RPMI8226 (cell line): ENCODE measurements around the gene IQCF6.
"Not testable (repeated sequence)": the region's sequence is repeated elsewhere in the genome, so short reads cannot be mapped to it uniquely, and the experiment has no call there.

Experiments
- DNase-seq: peaks from one replicate; pipeline ENCODE4 v3.0.0-alpha.2; 2015

IQCF6 gene

DNA sequence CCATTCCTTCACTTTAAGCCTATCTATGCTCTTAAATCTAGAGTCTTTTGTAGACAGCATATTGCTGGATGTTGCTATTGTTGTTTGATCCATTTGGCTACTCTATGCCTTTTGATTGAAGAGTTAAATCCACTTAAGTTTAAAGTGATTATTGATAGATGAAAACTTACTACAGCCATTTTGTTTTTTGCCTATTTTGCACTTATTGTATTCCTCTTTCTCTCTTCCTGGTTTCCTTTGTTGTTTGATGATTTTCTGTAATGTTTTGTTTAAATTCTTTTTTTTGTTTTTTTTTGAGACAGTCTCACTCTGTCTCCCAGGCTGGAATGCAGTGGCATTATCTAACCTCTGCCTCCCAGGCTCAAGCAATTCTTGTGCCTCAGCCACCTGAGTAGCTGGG, 19.8 kb downstream of the IQCF6 start:
- DNase-seq: no peak

DNA sequence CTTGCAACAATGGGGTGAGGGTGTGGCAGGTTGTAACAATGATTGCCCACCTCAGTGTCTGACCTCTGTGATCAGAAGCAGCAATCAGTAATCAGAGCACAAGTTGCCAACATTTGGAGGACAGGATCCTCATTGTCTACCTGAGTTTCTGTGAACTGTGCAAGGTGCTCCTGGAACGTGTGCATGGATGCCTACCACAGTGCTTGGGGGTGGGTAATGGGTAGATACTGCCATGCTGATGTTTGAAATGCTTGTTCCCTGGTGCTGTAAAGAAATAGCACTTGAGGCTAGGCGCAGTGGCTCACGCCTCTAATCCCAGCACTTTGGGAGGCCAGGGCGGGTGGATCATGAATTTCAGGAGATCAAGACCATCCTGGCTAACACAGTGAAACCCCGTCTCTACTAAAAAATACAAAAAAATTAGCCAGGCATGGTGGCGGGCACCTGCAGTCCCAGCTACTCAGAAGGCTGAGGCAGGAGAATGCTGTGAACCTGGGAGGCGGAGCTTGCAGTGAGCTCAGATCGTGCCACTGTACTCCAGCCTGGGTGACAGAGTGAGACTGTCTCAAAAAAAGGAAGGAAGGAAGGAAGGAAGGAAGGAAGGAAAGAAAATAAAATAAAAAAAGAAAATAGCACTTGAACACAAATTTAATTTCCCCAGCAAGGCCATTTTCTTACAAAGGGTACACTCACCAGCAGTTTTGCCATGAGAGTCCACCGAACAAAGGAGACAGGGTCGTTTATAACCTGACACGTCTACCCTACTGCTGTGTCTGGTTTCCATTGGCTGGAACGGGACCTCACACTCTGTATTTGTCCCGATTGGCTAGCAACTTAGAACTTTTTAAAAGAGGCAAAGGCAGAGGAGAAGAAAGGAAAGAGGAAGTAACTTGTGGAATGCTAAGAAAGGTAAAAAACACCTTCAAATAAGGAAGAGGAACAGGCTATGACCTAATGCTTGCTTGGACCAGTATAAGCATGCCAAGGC, 25.0 kb downstream of the IQCF6 start:
- DNase-seq: peak; percentile 25

DNA sequence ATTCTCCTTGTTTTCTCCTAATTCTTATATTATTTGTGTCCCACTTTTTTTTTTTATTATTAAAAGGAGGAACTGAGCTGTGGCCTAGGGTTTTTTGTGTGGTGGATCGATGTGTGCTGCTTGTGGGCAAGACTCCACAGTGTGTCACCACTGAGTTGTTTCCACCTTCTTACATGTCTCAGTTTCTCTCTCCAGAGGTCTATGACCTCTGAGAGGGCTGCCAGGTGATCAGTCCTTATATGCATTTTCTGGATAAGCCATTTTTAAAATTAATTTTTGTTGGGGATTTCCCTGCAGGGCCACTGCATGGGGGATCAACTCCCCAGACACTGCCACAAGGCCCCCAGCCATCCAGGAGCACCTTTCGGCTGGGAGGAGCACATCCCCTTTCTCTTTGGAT, 27.8 kb downstream of the IQCF6 start:
- no peak for DNase-seq

DNA sequence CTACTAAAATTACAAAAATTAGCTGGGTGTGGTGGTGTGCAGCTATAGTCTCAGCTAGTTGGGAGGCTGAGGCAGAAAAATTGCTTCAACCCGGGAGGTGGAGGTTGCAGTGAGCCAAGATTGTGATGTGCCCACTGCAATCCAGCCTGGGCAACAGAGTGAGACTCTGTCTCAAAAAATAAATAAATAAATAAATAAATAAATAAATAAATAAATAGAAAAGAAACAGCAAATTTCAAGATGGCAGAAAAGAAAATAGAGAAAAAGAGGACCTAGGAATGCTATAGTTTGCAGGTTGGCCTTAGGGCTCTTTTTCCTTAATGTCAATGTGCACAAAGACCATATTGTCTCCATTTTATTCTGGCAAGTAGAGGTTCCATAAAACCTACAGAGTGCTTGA, 28.2 kb downstream of the IQCF6 start:
- DNase-seq: no peak

DNA sequence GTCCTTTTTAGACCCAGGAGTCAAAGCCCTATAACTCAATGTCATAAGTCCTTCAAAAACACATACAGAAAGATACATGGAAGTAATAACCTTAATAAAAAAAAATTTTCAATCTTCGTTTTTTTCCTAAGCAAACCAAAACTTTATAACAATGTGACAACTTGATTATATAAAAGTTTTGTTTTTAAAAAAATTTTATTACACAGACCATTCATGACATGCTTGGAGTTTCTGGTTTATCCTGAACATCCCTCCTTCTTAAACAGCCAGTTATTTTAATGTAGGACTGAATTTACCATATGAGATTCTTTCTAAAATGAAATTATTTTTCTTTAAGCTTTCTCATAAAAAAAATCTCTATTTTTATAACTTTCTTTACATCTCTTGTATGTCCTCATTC, 30.7 kb downstream of the IQCF6 start:
- no peak for DNase-seq

DNA sequence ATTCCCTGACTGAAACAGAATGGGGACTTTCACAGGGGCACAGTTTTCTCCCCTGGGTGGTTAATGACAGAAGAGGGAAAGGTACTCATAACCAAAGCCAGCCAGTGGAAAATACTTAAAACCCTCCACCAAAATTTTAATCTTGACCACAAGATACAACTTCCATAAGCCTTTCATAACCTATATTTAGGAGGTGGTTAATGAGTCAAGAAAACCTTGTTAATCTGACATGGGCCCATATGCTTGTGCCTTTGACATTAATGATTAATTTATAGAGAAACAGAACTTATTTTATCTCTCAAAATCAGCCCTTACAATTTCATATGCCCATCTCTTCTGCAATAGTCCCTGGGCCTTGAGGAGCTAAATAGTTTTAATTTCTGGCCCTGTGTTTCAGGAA, 31.2 kb downstream of the IQCF6 start:
- DNase-seq: no peak

DNA sequence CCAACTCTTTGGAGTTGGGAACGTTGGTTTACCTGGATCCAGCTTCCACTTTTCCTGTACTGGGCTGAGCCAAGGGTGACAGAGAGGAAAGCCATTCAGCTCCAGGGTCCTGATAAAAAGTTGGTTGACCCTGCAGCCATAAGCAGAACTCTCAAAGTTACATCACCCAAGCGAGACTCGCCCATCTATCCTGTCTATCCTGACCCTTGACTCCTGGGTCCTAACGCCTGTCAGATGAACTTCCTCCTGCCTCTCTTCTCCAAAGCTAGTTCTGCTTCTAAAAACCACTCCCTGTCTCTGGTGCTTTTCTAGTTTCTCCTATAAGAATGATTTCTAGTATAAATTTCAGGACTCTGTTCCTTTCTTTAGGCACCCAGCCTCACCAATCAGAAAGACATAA, 36.1 kb downstream of the IQCF6 start:
- DNase-seq: not testable (repeated sequence)

DNA sequence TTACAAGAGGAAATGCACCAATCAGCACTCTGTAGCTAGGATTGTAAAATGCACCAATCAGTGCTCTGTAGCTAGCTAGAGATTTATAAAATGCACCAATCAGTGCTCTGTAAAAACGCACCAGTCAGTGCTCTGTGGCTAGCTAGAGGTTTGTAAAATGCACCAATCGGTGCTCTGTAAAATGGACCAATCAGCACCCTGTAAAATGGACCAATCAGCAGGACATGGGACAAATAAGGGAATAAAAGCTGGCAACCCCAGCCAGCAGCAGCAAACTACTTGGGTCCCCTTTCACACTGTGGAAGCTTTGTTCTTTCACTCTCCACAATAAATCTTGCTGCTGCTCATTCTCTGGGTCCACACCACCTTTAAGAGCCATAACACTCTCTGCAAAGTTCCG, 36.7 kb downstream of the IQCF6 start:
- DNase-seq: not testable (repeated sequence)

DNA sequence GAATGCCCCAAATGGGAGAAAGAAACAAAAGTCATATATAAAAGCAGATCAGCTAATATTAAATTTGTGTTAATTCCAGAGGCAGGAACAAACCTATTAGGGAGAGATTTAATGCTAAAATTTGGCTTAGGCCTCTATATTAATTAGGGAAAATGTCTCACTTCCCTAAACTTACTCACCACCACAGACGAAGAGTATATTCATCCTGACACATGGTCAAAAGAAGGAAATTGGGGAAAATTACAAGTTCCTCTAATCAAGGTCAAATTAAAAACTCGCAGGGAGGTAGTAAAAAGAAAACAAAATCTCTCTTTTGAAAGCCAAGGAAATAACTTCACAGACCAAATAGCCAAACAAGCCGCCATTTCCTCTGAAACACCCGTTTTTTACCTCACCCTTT, 39.9 kb downstream of the IQCF6 start:
- no peak for DNase-seq

DNA sequence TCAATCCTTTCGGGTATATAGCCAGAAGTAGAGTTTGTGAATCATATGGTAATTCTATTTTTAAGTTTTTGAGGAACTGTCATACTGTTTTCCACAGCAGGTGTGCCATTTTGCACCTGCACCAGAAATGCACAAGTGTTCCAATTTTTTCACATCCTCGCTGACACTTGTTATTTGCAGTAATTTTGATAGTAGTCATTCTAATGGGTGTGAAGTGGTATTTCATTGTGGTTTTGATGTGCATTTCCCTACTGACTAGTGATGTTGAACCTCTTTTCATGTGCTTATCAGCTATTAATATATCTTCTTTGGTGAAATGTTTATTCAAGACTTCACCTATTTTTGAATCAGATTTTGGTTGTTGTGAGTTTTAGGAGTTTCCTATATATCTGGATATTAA, 43.1 kb downstream of the IQCF6 start:
- no peak for DNase-seq

DNA sequence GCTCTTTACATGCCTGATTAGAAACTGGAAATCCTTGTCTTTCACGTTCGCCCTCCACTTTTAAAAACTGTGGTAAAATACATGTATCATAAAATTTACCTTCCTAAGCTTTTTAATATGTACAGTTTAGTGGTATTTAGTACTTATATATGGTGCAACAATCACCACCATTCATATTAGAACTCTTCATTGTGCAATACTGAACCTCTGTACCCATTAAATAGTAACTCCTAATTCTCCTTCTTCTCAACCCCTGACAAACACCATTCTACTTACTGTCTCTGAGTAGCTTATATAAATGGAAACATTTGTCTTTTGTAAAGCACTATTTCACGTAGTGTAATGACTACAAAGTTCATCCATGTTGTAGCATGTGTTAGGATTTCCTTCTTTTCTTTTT, 44.0 kb downstream of the IQCF6 start:
- DNase-seq: no peak

DNA sequence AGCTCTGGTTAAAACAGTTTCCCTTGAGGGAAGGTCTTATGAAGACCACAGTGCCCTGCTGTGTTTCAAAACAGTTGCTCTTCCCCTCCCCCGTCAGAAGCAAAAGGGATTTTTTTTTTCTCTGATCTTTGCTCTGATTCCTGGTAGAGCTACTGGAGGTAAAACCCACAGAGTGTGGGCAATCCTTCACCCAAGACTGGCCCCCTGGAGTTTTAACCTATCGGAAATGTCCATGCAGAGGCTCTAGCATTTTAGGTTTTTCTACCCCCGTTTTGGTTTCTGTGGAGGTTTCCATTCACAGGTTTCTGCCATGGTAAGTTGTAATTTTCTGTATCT, 44.5 kb downstream of the IQCF6 start:
- DNase-seq: no peak

DNA sequence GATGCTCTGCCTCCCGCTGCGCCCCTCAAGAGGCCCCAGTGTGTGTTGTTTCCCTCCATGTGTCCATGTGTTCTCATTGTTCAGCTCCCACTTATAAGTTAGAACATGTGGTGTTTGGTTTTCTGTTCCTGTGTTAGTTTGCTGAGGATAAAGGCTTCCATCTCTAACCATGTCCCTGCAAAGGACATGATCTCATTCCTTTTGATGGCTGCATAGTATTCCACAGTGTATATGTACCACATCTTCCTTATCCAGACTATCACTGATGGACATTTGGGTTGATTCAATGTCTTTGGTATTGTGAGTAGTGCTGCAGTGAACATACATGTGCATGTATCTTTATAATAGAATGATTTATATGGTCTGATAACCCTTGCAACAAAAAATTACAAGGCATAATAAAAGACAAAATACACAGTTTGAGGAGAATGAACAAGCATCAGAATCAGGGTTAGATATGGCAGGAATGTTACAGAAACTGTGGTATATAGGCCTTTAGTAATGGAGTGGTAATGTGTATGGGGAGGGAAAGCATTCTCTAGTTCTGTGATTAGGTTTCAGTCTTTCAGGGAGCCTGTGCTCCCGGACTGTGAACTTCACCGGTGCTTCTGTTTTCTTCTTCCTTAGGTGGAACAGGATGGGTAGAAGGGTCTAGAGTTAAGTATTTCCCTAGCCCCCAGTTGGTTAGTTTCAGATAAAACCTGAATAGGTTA, 45.0 kb downstream of the IQCF6 start:
- DNase-seq: no peak

DNA sequence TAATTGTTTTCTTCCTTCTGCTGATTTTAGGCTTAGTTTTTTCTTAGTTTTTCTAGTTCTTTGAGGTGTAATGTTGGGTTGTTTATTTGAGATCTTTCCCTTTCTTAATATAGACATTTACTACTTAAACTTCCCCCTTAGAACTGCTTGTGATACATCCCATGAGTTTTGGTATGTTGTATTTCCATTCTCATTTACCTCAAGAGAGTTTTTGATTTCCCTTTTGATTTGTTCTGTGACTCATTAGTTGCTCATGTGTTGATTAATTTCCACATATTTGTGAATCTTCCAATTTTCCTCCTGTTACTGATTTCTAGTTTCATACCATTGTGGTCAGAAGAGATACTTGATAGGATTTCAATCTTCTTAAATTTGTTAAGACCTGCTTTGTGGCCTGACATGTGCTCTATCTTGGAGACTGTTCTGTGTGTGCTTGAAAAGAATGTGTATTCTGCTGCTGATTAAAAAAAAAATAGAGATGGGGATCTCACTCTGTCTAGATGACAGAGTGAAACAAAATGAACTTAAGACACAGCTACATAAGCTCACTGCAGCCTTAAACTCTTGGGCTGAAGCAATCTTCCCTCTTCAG, 49.9 kb downstream of the IQCF6 start:
- DNase-seq: no peak
